IMR-90 (cell line): Measurements from ENCODE around the gene ABI3BP. TPM values are rescaled to one million over a fixed set of nuclear protein-coding genes. Genes with fewer than 3 reads are reported as not detected.

ENCODE experiments used
- ATAC-seq: fragments of 200-7000 bp; cut with Tn5 transposase; 2 replicates; pipeline ENCODE4 v1.9.1; 2020; ENCODE audit warnings: low read depth, mild to moderate bottlenecking, moderate library complexity
- BruUV-seq: library from RNA; stranded (reverse); fragments of 400-500 nt; replicated peaks from 2 replicates; lab custom pipeline; 2021; lab: Mats Ljungman, UMichigan
- CTCF ChIA-PET: fragments of 300-600 bp; formaldehyde crosslinking; extraction: SDS; loops from one replicate; lab custom pipeline; 2021; ENCODE audit warnings: antibody characterized with exemption; lab: Yijun Ruan, JAX
- POLR2A ChIA-PET: fragments of 300-600 bp; sonication (Branson Sonifier 250); formaldehyde crosslinking; loops from one replicate; lab custom pipeline; 2022; ENCODE audit warnings: antibody characterized with exemption; ENCODE audit not compliant: unreplicated experiment; lab: Charles Lee
- DNase-seq: peaks from one replicate; pipeline ENCODE4 v3.0.0; 2013
- H2AFZ ChIP-seq: replicated peaks from 2 replicates; pipeline ENCODE3; 2013; ENCODE audit warnings: low read length, mild to moderate bottlenecking; ENCODE audit not compliant: poor library complexity
- H2AK5ac ChIP-seq: 2 replicates; pipeline ENCODE4 v1.6.1; 2013; ENCODE audit warnings: low read depth, low read length, inconsistent platforms
- H2AK9ac ChIP-seq: replicated peaks from 2 replicates; pipeline ENCODE3; 2013; ENCODE audit warnings: mild to moderate bottlenecking, low read depth, low read length, moderate library complexity; ENCODE audit not compliant: poor library complexity
- H2BK120ac ChIP-seq: 2 replicates; pipeline ENCODE4 v1.6.1; 2013; ENCODE audit warnings: low read depth, low read length, inconsistent platforms
- H2BK15ac ChIP-seq: 3 replicates; pipeline ENCODE4 v1.6.1; 2013; ENCODE audit warnings: low read depth, low read length, inconsistent platforms
- H2BK20ac ChIP-seq: 2 replicates; pipeline ENCODE4 v1.6.1; 2013; ENCODE audit warnings: low read depth, mild to moderate bottlenecking, inconsistent platforms, low read length, moderate library complexity
- H2BK5ac ChIP-seq: 2 replicates; pipeline ENCODE4 v1.6.1; 2013; ENCODE audit warnings: mild to moderate bottlenecking, low read depth, low read length, inconsistent platforms; ENCODE audit not compliant: poor library complexity, severe bottlenecking
- H3K14ac ChIP-seq: replicated peaks from 2 replicates; pipeline ENCODE4 v1.6.1; 2013; ENCODE audit warnings: low read depth, low read length, inconsistent platforms
- H3K18ac ChIP-seq: 2 replicates; pipeline ENCODE4 v1.6.1; 2013; ENCODE audit warnings: low read depth, low read length, control low read depth
- H3K23ac ChIP-seq: 2 replicates; pipeline ENCODE4 v1.6.1; 2013; ENCODE audit warnings: low read depth, low read length, inconsistent platforms
- H3K27ac ChIP-seq: 2 replicates; pipeline ENCODE4 v1.5.1; 2013; ENCODE audit warnings: mild to moderate bottlenecking, control low read depth, low read length; ENCODE audit not compliant: insufficient read depth
- H3K27me3 ChIP-seq: 2 replicates; pipeline ENCODE4 v1.6.1; 2013; ENCODE audit warnings: low read length; ENCODE audit not compliant: control insufficient read depth, insufficient read depth
- H3K36me3 ChIP-seq: 2 replicates; pipeline ENCODE4 v1.6.1; 2013; ENCODE audit warnings: low read length, mixed read lengths; ENCODE audit not compliant: control insufficient read depth, insufficient read depth
- H3K4ac ChIP-seq: 2 replicates; pipeline ENCODE4 v1.6.1; 2013; ENCODE audit warnings: low read depth, low read length, inconsistent platforms
- H3K4me1 ChIP-seq: 2 replicates; pipeline ENCODE4 v1.6.1; 2013; ENCODE audit warnings: low read length, mixed read lengths; ENCODE audit not compliant: control insufficient read depth, insufficient read depth
- H3K4me2 ChIP-seq: 2 replicates; pipeline ENCODE4 v1.6.1; 2013; ENCODE audit warnings: low read depth, mild to moderate bottlenecking, control low read depth, low read length, moderate library complexity
- H3K4me3 ChIP-seq: 2 replicates; pipeline ENCODE4 v1.5.1; 2013; ENCODE audit warnings: low read depth, mild to moderate bottlenecking, control low read depth, low read length, moderate library complexity; ENCODE audit not compliant: insufficient read depth
- H3K56ac ChIP-seq: 2 replicates; pipeline ENCODE4 v1.6.1; 2013; ENCODE audit warnings: low read length, inconsistent platforms; ENCODE audit not compliant: insufficient read depth; ENCODE audit errors: extremely low read depth
- H3K79me1 ChIP-seq, 2 experiments: 2 replicates each; pipeline ENCODE4 v1.6.1; 2013; ENCODE audit warnings: low read length in 2 of 2, inconsistent platforms in 1 of 2, low read depth in 1 of 2
- H3K9ac ChIP-seq: 2 replicates; pipeline ENCODE4 v1.6.1; 2013; ENCODE audit warnings: low read depth, low read length, control low read depth
- H3K9me1 ChIP-seq: 2 replicates; pipeline ENCODE4 v1.6.1; 2013; ENCODE audit warnings: low read length, inconsistent platforms; ENCODE audit not compliant: insufficient read depth
- H3K9me3 ChIP-seq: 2 replicates; pipeline ENCODE4 v1.6.1; 2013; ENCODE audit warnings: low read length; ENCODE audit not compliant: control insufficient read depth, insufficient read depth
- H4K20me1 ChIP-seq: 2 replicates; pipeline ENCODE4 v1.6.1; 2013; ENCODE audit warnings: low read length, inconsistent platforms; ENCODE audit not compliant: insufficient read depth
- H4K5ac ChIP-seq: 2 replicates; pipeline ENCODE4 v1.6.1; 2013; ENCODE audit warnings: mild to moderate bottlenecking, low read depth, low read length, control low read depth
- H4K8ac ChIP-seq, 2 experiments: 2 replicates each; pipeline ENCODE4 v1.6.1; 2013; ENCODE audit warnings: low read depth in 2 of 2, low read length in 2 of 2, control low read depth in 1 of 2, inconsistent platforms in 1 of 2
- H4K91ac ChIP-seq: 2 replicates; pipeline ENCODE4 v1.6.1; 2013; ENCODE audit warnings: low read depth, low read length, inconsistent platforms; ENCODE audit not compliant: insufficient read depth
- CHD1 ChIP-seq: IDR thresholded peaks from 2 replicates; pipeline ENCODE4 v1.6.1; 2012; ENCODE audit warnings: low read depth, low read length, improper control_type of control experiment
- FOS ChIP-seq: fragments of 150-350 bp; IDR thresholded peaks from 2 replicates; pipeline ENCODE4 v1.6.1; 2016; ENCODE audit warnings: low read depth, low read length
- MAFK ChIP-seq: IDR thresholded peaks from 2 replicates; pipeline ENCODE4 v1.6.1; 2012; ENCODE audit warnings: low read depth, low read length, improper control_type of control experiment
- MXI1 ChIP-seq: IDR thresholded peaks from 2 replicates; pipeline ENCODE4 v1.6.1; 2012; ENCODE audit warnings: low read depth, mild to moderate bottlenecking, low read length, moderate library complexity, borderline replicate concordance
- POLR2A ChIP-seq: IDR thresholded peaks from 2 replicates; pipeline ENCODE4 v1.6.1; 2012; ENCODE audit warnings: mild to moderate bottlenecking, low read depth, low read length
- RAD21 ChIP-seq: IDR thresholded peaks from 2 replicates; pipeline ENCODE4 v1.6.1; 2012; ENCODE audit warnings: low read length, improper control_type of control experiment
- RCOR1 ChIP-seq: IDR thresholded peaks from 2 replicates; pipeline ENCODE4 v1.6.1; 2012; ENCODE audit warnings: mild to moderate bottlenecking, low read length, improper control_type of control experiment; ENCODE audit not compliant: insufficient replicate concordance
- SMC3 ChIP-seq: fragments of 150-350 bp; IDR thresholded peaks from 2 replicates; pipeline ENCODE4 v1.6.1; 2016; ENCODE audit warnings: low read depth, mild to moderate bottlenecking, antibody characterized with exemption, low read length, moderate library complexity
- WGBS, 2 experiments: methylation state at CpG; one replicate each; pipeline versions ENCODE4 v1.1.5 to v1.1.7; 2013; ENCODE audit warnings: missing lambda C conversion rate in 2 of 2; ENCODE audit not compliant: insufficient read length in 1 of 2; ENCODE audit errors: extremely low coverage in 2 of 2; 5-methylcytosine and 5-hydroxymethylcytosine counted together
- dilution Hi-C: fragments of 300-500 bp; cut with HindIII; formaldehyde crosslinking; loops from one replicate; pipeline ENCODE4 v1.14.3; 2018; ENCODE audit warnings: low sequenced_read_pairs; ENCODE audit not compliant: unreplicated experiment
- in situ Hi-C: fragments of 300-500 bp; cut with MboI; formaldehyde crosslinking; loops from 3 replicates; pipeline ENCODE4 v1.14.3; 2019; ENCODE audit warnings: low sequenced_read_pairs, inconsistent platforms, mixed read lengths
- intact Hi-C: fragments of 100-400 bp; cut with micrococcal nuclease; formaldehyde crosslinking; loops from 2 replicates; pipeline ENCODE4 v1.10.0; 2022
- polyA plus RNA-seq, 3 experiments: library from polyadenylated mRNA; depleted of rRNA; stranded (reverse); fragments of >200 nt; gene quantifications; 2 replicates each; pipeline ENCODE4 v1.2.3, GENCODE V29; 2012; ENCODE audit warnings: low replicate concordance in 1 of 3
- total RNA-seq: library from RNA; depleted of rRNA; stranded (reverse); fragments of >200 nt; gene quantifications from 2 replicates; pipeline ENCODE4 v1.2.3, GENCODE V29; 2012
- TF ChIP-seq, protein P1 (sequence below): conservative IDR thresholded peaks from 2 replicates; pipeline ENCODE4 v1.5.1; 2012; ENCODE audit warnings: mild to moderate bottlenecking, low read depth, low read length, improper control_type of control experiment
- TF ChIP-seq, protein P2 (sequence below): fragments of 150-350 bp; IDR thresholded peaks from 2 replicates; pipeline ENCODE4 v1.6.1; 2017; ENCODE audit warnings: mild to moderate bottlenecking, antibody characterized with exemption, low read length, low read depth

The ABI3BP gene
- total and polyA plus RNA-seq, 2 of the 4 experiments (the other 2 are of a cell fraction): 3.0 to 26.7 TPM

DNA sequence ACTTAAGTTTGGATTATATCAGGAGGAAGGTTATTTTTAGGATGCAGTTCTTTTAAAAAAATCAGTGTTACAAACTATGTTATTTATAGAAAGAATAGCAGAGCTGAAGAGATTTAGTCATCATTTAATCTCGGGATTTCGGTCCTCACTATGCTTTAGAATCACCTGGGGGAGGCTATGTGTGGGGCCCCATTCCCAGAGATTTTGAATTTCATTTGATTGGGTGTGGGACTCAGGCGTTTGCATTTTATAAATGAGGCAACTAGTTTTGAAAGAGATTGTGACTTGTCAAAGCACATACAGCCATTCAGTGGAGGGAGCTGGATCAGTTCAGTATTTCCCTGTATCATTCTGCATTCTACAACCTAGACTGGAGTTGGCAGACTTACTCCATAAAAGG, 247.1 kb downstream of the ABI3BP start:
- no peak overlapping the region for H2BK120ac ChIP-seq
- H2BK20ac ChIP-seq: no peak overlapping the region
- H3K4me2 ChIP-seq: no peak overlapping the region
- no peak overlapping the region for H3K14ac ChIP-seq
- no peak for TF ChIP-seq CHD1
- no peak for TF ChIP-seq RAD21
- no peak for TF ChIP-seq RCOR1
- no peak for TF ChIP-seq MAFK
- TF ChIP-seq, protein P1, sequence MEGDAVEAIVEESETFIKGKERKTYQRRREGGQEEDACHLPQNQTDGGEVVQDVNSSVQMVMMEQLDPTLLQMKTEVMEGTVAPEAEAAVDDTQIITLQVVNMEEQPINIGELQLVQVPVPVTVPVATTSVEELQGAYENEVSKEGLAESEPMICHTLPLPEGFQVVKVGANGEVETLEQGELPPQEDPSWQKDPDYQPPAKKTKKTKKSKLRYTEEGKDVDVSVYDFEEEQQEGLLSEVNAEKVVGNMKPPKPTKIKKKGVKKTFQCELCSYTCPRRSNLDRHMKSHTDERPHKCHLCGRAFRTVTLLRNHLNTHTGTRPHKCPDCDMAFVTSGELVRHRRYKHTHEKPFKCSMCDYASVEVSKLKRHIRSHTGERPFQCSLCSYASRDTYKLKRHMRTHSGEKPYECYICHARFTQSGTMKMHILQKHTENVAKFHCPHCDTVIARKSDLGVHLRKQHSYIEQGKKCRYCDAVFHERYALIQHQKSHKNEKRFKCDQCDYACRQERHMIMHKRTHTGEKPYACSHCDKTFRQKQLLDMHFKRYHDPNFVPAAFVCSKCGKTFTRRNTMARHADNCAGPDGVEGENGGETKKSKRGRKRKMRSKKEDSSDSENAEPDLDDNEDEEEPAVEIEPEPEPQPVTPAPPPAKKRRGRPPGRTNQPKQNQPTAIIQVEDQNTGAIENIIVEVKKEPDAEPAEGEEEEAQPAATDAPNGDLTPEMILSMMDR: no peak
- no peak for TF ChIP-seq SMC3
- no peak for TF ChIP-seq POLR2A
- TF ChIP-seq MXI1: no peak
- no peak for TF ChIP-seq FOS
- TF ChIP-seq, protein P2, sequence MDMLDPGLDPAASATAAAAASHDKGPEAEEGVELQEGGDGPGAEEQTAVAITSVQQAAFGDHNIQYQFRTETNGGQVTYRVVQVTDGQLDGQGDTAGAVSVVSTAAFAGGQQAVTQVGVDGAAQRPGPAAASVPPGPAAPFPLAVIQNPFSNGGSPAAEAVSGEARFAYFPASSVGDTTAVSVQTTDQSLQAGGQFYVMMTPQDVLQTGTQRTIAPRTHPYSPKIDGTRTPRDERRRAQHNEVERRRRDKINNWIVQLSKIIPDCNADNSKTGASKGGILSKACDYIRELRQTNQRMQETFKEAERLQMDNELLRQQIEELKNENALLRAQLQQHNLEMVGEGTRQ: no peak
- H2AK5ac ChIP-seq: no peak overlapping the region
- dilution Hi-C loops: no loop called here
- peaks cover 4% of the 10 kb centered on the region; the same call in 1 of the 2 replicates for H3K9me1 ChIP-seq
- no CpG with 5 or more reads among the region's 3 CpGs for WGBS, 2 experiments
- no peaks in the 10 kb centered on the region for H3K4me1 ChIP-seq
- no peak overlapping the region for H2AFZ ChIP-seq
- H3K23ac ChIP-seq: no peak overlapping the region
- no peak overlapping the region for H4K91ac ChIP-seq
- H3K27me3 ChIP-seq: no peaks in the 10 kb centered on the region
- intact Hi-C loops: no loop called here
- DNase-seq (no peak), ATAC-seq (no peak)
- no peak overlapping the region for H3K9ac ChIP-seq
- no peak overlapping the region for H3K18ac ChIP-seq
- H3K9me3 ChIP-seq: no peaks in the 10 kb centered on the region
- H4K8ac ChIP-seq: no peak overlapping the region
- ChIA-PET POLR2A (no interaction called here), CTCF (interaction anchor here (1.1 kb wide), 1 partner anchor 15 kb away, joined by 3 read pairs; no protein-coding TSS in a partner anchor)
- H4K5ac ChIP-seq: no peak overlapping the region
- in situ Hi-C loops: loop anchor here (25.0 kb wide), 1 partner anchor 909 kb away; no protein-coding TSS in a partner anchor
- no peak overlapping the region for H3K56ac ChIP-seq
- peaks cover 36% of the 10 kb centered on the region for H3K36me3 ChIP-seq
- no peak overlapping the region for H2AK9ac ChIP-seq
- no peak overlapping the region for H3K27ac ChIP-seq
- no peak overlapping the region for H2BK15ac ChIP-seq
- no TSS peak for BruUV-seq
- H3K79me1 ChIP-seq: peaks cover 6 to 21% of the 10 kb centered on the region in 2 experiments
- H3K4me3 ChIP-seq: no peak overlapping the region
- peaks cover 5% of the 10 kb centered on the region; the same call in 1 of the 2 replicates for H4K20me1 ChIP-seq
- no peak overlapping the region for H3K4ac ChIP-seq
- no peak overlapping the region for H2BK5ac ChIP-seq
